IMR-90 (cell line): Measurements from ENCODE around the gene FBXL19. TPM values are rescaled to one million over a fixed set of nuclear protein-coding genes. Genes with fewer than 3 reads are reported as not detected.

ENCODE experiments used
- ATAC-seq: fragments of 200-7000 bp; cut with Tn5 transposase; 2 replicates; pipeline ENCODE4 v1.9.1; 2020; ENCODE audit warnings: low read depth, mild to moderate bottlenecking, moderate library complexity
- BruUV-seq: library from RNA; stranded (reverse); fragments of 400-500 nt; replicated peaks from 2 replicates; lab custom pipeline; 2021; lab: Mats Ljungman, UMichigan
- CTCF ChIA-PET: fragments of 300-600 bp; formaldehyde crosslinking; extraction: SDS; loops from one replicate; lab custom pipeline; 2021; ENCODE audit warnings: antibody characterized with exemption; lab: Yijun Ruan, JAX
- POLR2A ChIA-PET: fragments of 300-600 bp; sonication (Branson Sonifier 250); formaldehyde crosslinking; loops from one replicate; lab custom pipeline; 2022; ENCODE audit warnings: antibody characterized with exemption; ENCODE audit not compliant: unreplicated experiment; lab: Charles Lee
- DNase-seq: peaks from one replicate; pipeline ENCODE4 v3.0.0; 2013
- H2AFZ ChIP-seq: replicated peaks from 2 replicates; pipeline ENCODE3; 2013; ENCODE audit warnings: low read length, mild to moderate bottlenecking; ENCODE audit not compliant: poor library complexity
- H2AK5ac ChIP-seq: 2 replicates; pipeline ENCODE4 v1.6.1; 2013; ENCODE audit warnings: low read depth, low read length, inconsistent platforms
- H2AK9ac ChIP-seq: replicated peaks from 2 replicates; pipeline ENCODE3; 2013; ENCODE audit warnings: mild to moderate bottlenecking, low read depth, low read length, moderate library complexity; ENCODE audit not compliant: poor library complexity
- H2BK120ac ChIP-seq: 2 replicates; pipeline ENCODE4 v1.6.1; 2013; ENCODE audit warnings: low read depth, low read length, inconsistent platforms
- H2BK15ac ChIP-seq: 3 replicates; pipeline ENCODE4 v1.6.1; 2013; ENCODE audit warnings: low read depth, low read length, inconsistent platforms
- H2BK20ac ChIP-seq: 2 replicates; pipeline ENCODE4 v1.6.1; 2013; ENCODE audit warnings: low read depth, mild to moderate bottlenecking, inconsistent platforms, low read length, moderate library complexity
- H2BK5ac ChIP-seq: 2 replicates; pipeline ENCODE4 v1.6.1; 2013; ENCODE audit warnings: mild to moderate bottlenecking, low read depth, low read length, inconsistent platforms; ENCODE audit not compliant: poor library complexity, severe bottlenecking
- H3K14ac ChIP-seq: replicated peaks from 2 replicates; pipeline ENCODE4 v1.6.1; 2013; ENCODE audit warnings: low read depth, low read length, inconsistent platforms
- H3K18ac ChIP-seq: 2 replicates; pipeline ENCODE4 v1.6.1; 2013; ENCODE audit warnings: low read depth, low read length, control low read depth
- H3K23ac ChIP-seq: 2 replicates; pipeline ENCODE4 v1.6.1; 2013; ENCODE audit warnings: low read depth, low read length, inconsistent platforms
- H3K27ac ChIP-seq: 2 replicates; pipeline ENCODE4 v1.5.1; 2013; ENCODE audit warnings: mild to moderate bottlenecking, control low read depth, low read length; ENCODE audit not compliant: insufficient read depth
- H3K27me3 ChIP-seq: 2 replicates; pipeline ENCODE4 v1.6.1; 2013; ENCODE audit warnings: low read length; ENCODE audit not compliant: control insufficient read depth, insufficient read depth
- H3K36me3 ChIP-seq: 2 replicates; pipeline ENCODE4 v1.6.1; 2013; ENCODE audit warnings: low read length, mixed read lengths; ENCODE audit not compliant: control insufficient read depth, insufficient read depth
- H3K4ac ChIP-seq: 2 replicates; pipeline ENCODE4 v1.6.1; 2013; ENCODE audit warnings: low read depth, low read length, inconsistent platforms
- H3K4me1 ChIP-seq: 2 replicates; pipeline ENCODE4 v1.6.1; 2013; ENCODE audit warnings: low read length, mixed read lengths; ENCODE audit not compliant: control insufficient read depth, insufficient read depth
- H3K4me2 ChIP-seq: 2 replicates; pipeline ENCODE4 v1.6.1; 2013; ENCODE audit warnings: low read depth, mild to moderate bottlenecking, control low read depth, low read length, moderate library complexity
- H3K4me3 ChIP-seq: 2 replicates; pipeline ENCODE4 v1.5.1; 2013; ENCODE audit warnings: low read depth, mild to moderate bottlenecking, control low read depth, low read length, moderate library complexity; ENCODE audit not compliant: insufficient read depth
- H3K56ac ChIP-seq: 2 replicates; pipeline ENCODE4 v1.6.1; 2013; ENCODE audit warnings: low read length, inconsistent platforms; ENCODE audit not compliant: insufficient read depth; ENCODE audit errors: extremely low read depth
- H3K79me1 ChIP-seq, 2 experiments: 2 replicates each; pipeline ENCODE4 v1.6.1; 2013; ENCODE audit warnings: low read length in 2 of 2, inconsistent platforms in 1 of 2, low read depth in 1 of 2
- H3K9ac ChIP-seq: 2 replicates; pipeline ENCODE4 v1.6.1; 2013; ENCODE audit warnings: low read depth, low read length, control low read depth
- H3K9me1 ChIP-seq: 2 replicates; pipeline ENCODE4 v1.6.1; 2013; ENCODE audit warnings: low read length, inconsistent platforms; ENCODE audit not compliant: insufficient read depth
- H3K9me3 ChIP-seq: 2 replicates; pipeline ENCODE4 v1.6.1; 2013; ENCODE audit warnings: low read length; ENCODE audit not compliant: control insufficient read depth, insufficient read depth
- H4K20me1 ChIP-seq: 2 replicates; pipeline ENCODE4 v1.6.1; 2013; ENCODE audit warnings: low read length, inconsistent platforms; ENCODE audit not compliant: insufficient read depth
- H4K5ac ChIP-seq: 2 replicates; pipeline ENCODE4 v1.6.1; 2013; ENCODE audit warnings: mild to moderate bottlenecking, low read depth, low read length, control low read depth
- H4K8ac ChIP-seq, 2 experiments: 2 replicates each; pipeline ENCODE4 v1.6.1; 2013; ENCODE audit warnings: low read depth in 2 of 2, low read length in 2 of 2, control low read depth in 1 of 2, inconsistent platforms in 1 of 2
- H4K91ac ChIP-seq: 2 replicates; pipeline ENCODE4 v1.6.1; 2013; ENCODE audit warnings: low read depth, low read length, inconsistent platforms; ENCODE audit not compliant: insufficient read depth
- FOS ChIP-seq: fragments of 150-350 bp; IDR thresholded peaks from 2 replicates; pipeline ENCODE4 v1.6.1; 2016; ENCODE audit warnings: low read depth, low read length
- POLR2A ChIP-seq: IDR thresholded peaks from 2 replicates; pipeline ENCODE4 v1.6.1; 2012; ENCODE audit warnings: mild to moderate bottlenecking, low read depth, low read length
- RFX5 ChIP-seq: IDR thresholded peaks from 2 replicates; pipeline ENCODE4 v1.8.0; 2012; ENCODE audit warnings: low read depth, mild to moderate bottlenecking, low read length, moderate library complexity
- WGBS, 2 experiments: methylation state at CpG; one replicate each; pipeline versions ENCODE4 v1.1.5 to v1.1.7; 2013; ENCODE audit warnings: missing lambda C conversion rate in 2 of 2; ENCODE audit not compliant: insufficient read length in 1 of 2; ENCODE audit errors: extremely low coverage in 2 of 2; 5-methylcytosine and 5-hydroxymethylcytosine counted together
- dilution Hi-C: fragments of 300-500 bp; cut with HindIII; formaldehyde crosslinking; loops from one replicate; pipeline ENCODE4 v1.14.3; 2018; ENCODE audit warnings: low sequenced_read_pairs; ENCODE audit not compliant: unreplicated experiment
- in situ Hi-C: fragments of 300-500 bp; cut with MboI; formaldehyde crosslinking; loops from 3 replicates; pipeline ENCODE4 v1.14.3; 2019; ENCODE audit warnings: low sequenced_read_pairs, inconsistent platforms, mixed read lengths
- intact Hi-C: fragments of 100-400 bp; cut with micrococcal nuclease; formaldehyde crosslinking; loops from 2 replicates; pipeline ENCODE4 v1.10.0; 2022
- polyA plus RNA-seq, 3 experiments: library from polyadenylated mRNA; depleted of rRNA; stranded (reverse); fragments of >200 nt; gene quantifications; 2 replicates each; pipeline ENCODE4 v1.2.3, GENCODE V29; 2012; ENCODE audit warnings: low replicate concordance in 1 of 3
- total RNA-seq: library from RNA; depleted of rRNA; stranded (reverse); fragments of >200 nt; gene quantifications from 2 replicates; pipeline ENCODE4 v1.2.3, GENCODE V29; 2012

The FBXL19 gene
- total and polyA plus RNA-seq, 2 of the 4 experiments (the other 2 are of a cell fraction): 5.0 to 13.8 TPM

- Histone ChIP-seq H3K18ac (no peak overlapping the region), H3K4me2 (peak overlapping the region; percentile 96), H2BK120ac (no peak overlapping the region), H3K23ac (peak overlapping the region; percentile 82; the same call in 1 of the 2 replicates), H3K27ac (peak overlapping the region; percentile 81), H2AFZ (peak overlapping the region; percentile 99), H3K56ac (0 out of 2 replicates have a peak overlapping the region, but pooled peaks have one; percentile 26), H4K5ac (peak overlapping the region; percentile 52), H3K9ac (peak overlapping the region; percentile 95), H3K27me3 (no peaks in the 10 kb centered on the region), H2AK9ac (peak overlapping the region; percentile 80), H2BK5ac (peak overlapping the region; percentile 52), H3K79me1 (peaks cover 33 to 44% of the 10 kb centered on the region in 2 experiments), H2BK20ac (no peak overlapping the region), H2BK15ac (no peak overlapping the region), H3K4me3 (peak overlapping the region; percentile 61), H3K9me3 (no peaks in the 10 kb centered on the region), H3K9me1 (no peaks in the 10 kb centered on the region; the same call in 1 of the 2 replicates), H3K14ac (peak overlapping the region; percentile 94), H3K4me1 (peaks cover 6% of the 10 kb centered on the region), H3K4ac (peak overlapping the region; percentile 25), H4K20me1 (peaks cover 12% of the 10 kb centered on the region; the same call in 1 of the 2 replicates), H3K36me3 (peaks cover 29% of the 10 kb centered on the region), H4K8ac (peak overlapping the region in 1 of 2 experiments; percentile 63; a peak in 1 of 4 replicates), H4K91ac (no peak overlapping the region), H2AK5ac (peak overlapping the region; percentile 92; the same call in 1 of the 2 replicates)
- ChIA-PET POLR2A (no interaction called here), CTCF (no interaction called here)
- TF ChIP-seq POLR2A (peak; percentile 40; the same call in 1 of the 2 replicates), FOS (no peak), RFX5 (no peak)
- no TSS peak for BruUV-seq
- dilution Hi-C loops (no loop called here), intact Hi-C loops (loop anchor here (10.0 kb wide), 2 partner anchors 116 to 906 kb away; partner anchors contain the start of genes ZNF646 and ZNF668), in situ Hi-C loops (no loop called here)
- DNase-seq (peak; percentile 43), ATAC-seq (peak; percentile 50)
- WGBS, 2 experiments: 69% methylated on average over 9 of the region's 55 CpGs; no CpG with 5 or more reads in 1 of the 2 experiments
These were observed 35.1 kb downstream of the FBXL19 start for GRCh38 chr16:30958175-30959079.
